Osteocyte (in vitro differentiated cells): ENCODE data around the gene KRTAP5-2. TPM values are rescaled to one million over a fixed set of nuclear protein-coding genes. Genes with fewer than 3 reads are reported as not detected.

Experiments used
- DNase-seq: peaks from one replicate; pipeline ENCODE4 v3.0.0; 2021; ENCODE audit warnings: mixed read lengths; ENCODE audit not compliant: unreplicated experiment; ENCODE audit errors: extremely low spot score
- H3K27ac Mint-ChIP-seq: one replicate; pipeline ENCODE4 v1.8.0; 2021; ENCODE audit warnings: mild to moderate bottlenecking, mixed read lengths; ENCODE audit not compliant: unreplicated experiment
- H3K27me3 Mint-ChIP-seq: one replicate; pipeline ENCODE4 v1.8.0; 2021; ENCODE audit warnings: mixed read lengths; ENCODE audit not compliant: unreplicated experiment
- H3K36me3 Mint-ChIP-seq: one replicate; pipeline ENCODE4 v1.8.0; 2021; ENCODE audit warnings: mixed read lengths; ENCODE audit not compliant: unreplicated experiment
- H3K4me1 Mint-ChIP-seq: one replicate; pipeline ENCODE4 v1.8.0; 2021; ENCODE audit warnings: mixed read lengths; ENCODE audit not compliant: unreplicated experiment
- H3K4me3 Mint-ChIP-seq: one replicate; pipeline ENCODE4 v1.8.0; 2021; ENCODE audit warnings: mild to moderate bottlenecking, moderate library complexity, mixed read lengths; ENCODE audit not compliant: unreplicated experiment
- H3K9me3 Mint-ChIP-seq: one replicate; pipeline ENCODE4 v1.8.0; 2021; ENCODE audit warnings: mixed read lengths; ENCODE audit not compliant: unreplicated experiment
- CTCF ChIP-seq: fragments of 200-600 bp; sonication (generic); IDR thresholded peaks from 2 replicates; pipeline ENCODE4 v1.5.0; 2021; ENCODE audit warnings: antibody characterized with exemption, mild to moderate bottlenecking, moderate library complexity
- total RNA-seq: library from RNA; stranded (reverse); gene quantifications from 2 replicates; pipeline ENCODE4 v1.2.1, GENCODE V29; 2021

Gene KRTAP5-2
- total RNA-seq, 1 donor from 2014 or later = not detected

GRCh38 chr11:1638344-1638743 lies 40.2 kb upstream of the KRTAP5-2 start:
- no peaks in the 10 kb centered on the region for H3K36me3 Mint-ChIP-seq
- no peak overlapping the region for H3K27ac Mint-ChIP-seq
- H3K4me3 Mint-ChIP-seq = no peak overlapping the region
- H3K4me1 Mint-ChIP-seq = no peaks in the 10 kb centered on the region
- no peak for TF ChIP-seq CTCF
- no peak for DNase-seq
- H3K9me3 Mint-ChIP-seq = no peaks in the 10 kb centered on the region
- peaks cover 50% of the 10 kb centered on the region for H3K27me3 Mint-ChIP-seq

- Mint-ChIP-seq H3K27ac (no peak overlapping the region), H3K36me3 (no peaks in the 10 kb centered on the region), H3K4me1 (no peaks in the 10 kb centered on the region), H3K4me3 (no peak overlapping the region), H3K9me3 (no peaks in the 10 kb centered on the region), H3K27me3 (peaks cover 53% of the 10 kb centered on the region)
- TF ChIP-seq CTCF = no peak
- DNase-seq = no peak
These were observed 39.5 kb upstream of the KRTAP5-2 start for GRCh38 chr11:1637628-1638027.

- DNase-seq = no peak
- Mint-ChIP-seq H3K4me3 (no peak overlapping the region), H3K27ac (no peak overlapping the region), H3K9me3 (no peaks in the 10 kb centered on the region), H3K4me1 (no peaks in the 10 kb centered on the region), H3K27me3 (peaks cover 62% of the 10 kb centered on the region), H3K36me3 (no peaks in the 10 kb centered on the region)
- no peak for TF ChIP-seq CTCF
These were observed 38.3 kb upstream of the KRTAP5-2 start for GRCh38 chr11:1636291-1636950.

- DNase-seq = no peak
- Mint-ChIP-seq H3K9me3 (no peaks in the 10 kb centered on the region), H3K27me3 (peaks cover 63% of the 10 kb centered on the region), H3K4me3 (no peak overlapping the region), H3K4me1 (no peaks in the 10 kb centered on the region), H3K36me3 (no peaks in the 10 kb centered on the region), H3K27ac (no peak overlapping the region)
- TF ChIP-seq CTCF = no peak
These were observed 35.8 kb upstream of the KRTAP5-2 start for GRCh38 chr11:1633864-1634263.

GRCh38 chr11:1632053-1632714 lies 34.1 kb upstream of the KRTAP5-2 start:
- no peaks in the 10 kb centered on the region for H3K9me3 Mint-ChIP-seq
- H3K36me3 Mint-ChIP-seq = no peaks in the 10 kb centered on the region
- H3K27ac Mint-ChIP-seq = no peak overlapping the region
- no peak overlapping the region for H3K4me3 Mint-ChIP-seq
- H3K27me3 Mint-ChIP-seq = peaks cover 61% of the 10 kb centered on the region
- DNase-seq = no peak
- H3K4me1 Mint-ChIP-seq = no peaks in the 10 kb centered on the region
- TF ChIP-seq CTCF = no peak
